Endothelial cell of umbilical vein (primary cell): ENCODE data around the gene CPSF4. TPM values are rescaled to one million over a fixed set of nuclear protein-coding genes. Genes with fewer than 3 reads are reported as not detected.
A peak's percentile ranks its signal among the peaks of the same experiment; 100 is the strongest.

Source experiments
- BruUV-seq: library from RNA; stranded (reverse); fragments of 400-500 nt; replicated peaks from 2 replicates; lab custom pipeline; 2021; lab: Mats Ljungman, UMichigan
- CTCF ChIA-PET: fragments of 300-600, 350-600 bp; sonication (Branson Sonifier 250); formaldehyde crosslinking; loops from one replicate; lab custom pipeline; 2021; ENCODE audit warnings: antibody characterized with exemption, inconsistent platforms; lab: Charles Lee
- POLR2A ChIA-PET: fragments of 300-600, 350-600 bp; sonication (Branson Sonifier 250); formaldehyde crosslinking; loops from one replicate; lab custom pipeline; 2021; ENCODE audit warnings: antibody characterized with exemption, inconsistent platforms; lab: Charles Lee
- DNase-seq: peaks from one replicate; pipeline ENCODE4 v3.0.0-alpha.2; 2011; ENCODE audit warnings: low read depth, low spot score
- FAIRE-seq: peaks from 2 replicates; lab custom pipeline; 2011; peaks lifted over from hg19 to GRCh38; lab: Jason Lieb, UNC
- H2AFZ ChIP-seq: 2 replicates; pipeline ENCODE4 v1.6.0; 2012; ENCODE audit warnings: low read depth, low read length, control low read depth, inconsistent platforms
- H3K27ac ChIP-seq: 2 replicates; pipeline ENCODE4 v1.5.1; 2011; ENCODE audit warnings: low read depth, mild to moderate bottlenecking, control low read depth, low read length, moderate library complexity; ENCODE audit not compliant: insufficient read depth
- H3K27me3 ChIP-seq, 2 experiments: 2 replicates each; pipeline versions ENCODE4 v1.6.0 to v1.6.1; 2011; ENCODE audit warnings: low read length in 2 of 2, mixed read lengths in 1 of 2; ENCODE audit not compliant: control insufficient read depth in 2 of 2, insufficient read depth in 2 of 2
- H3K36me3 ChIP-seq, 2 experiments: 2 replicates in 1 of 2; 3 replicates in 1 of 2; pipeline ENCODE4 v1.5.1; 2011; ENCODE audit warnings: low read length in 2 of 2, mild to moderate bottlenecking in 1 of 2, moderate library complexity in 1 of 2; ENCODE audit not compliant: control insufficient read depth in 2 of 2, insufficient read depth in 2 of 2; ENCODE audit errors: extremely low read depth in 1 of 2
- H3K4me1 ChIP-seq: 3 replicates; pipeline ENCODE4 v1.5.1; 2011; ENCODE audit warnings: mild to moderate bottlenecking, low read length; ENCODE audit not compliant: control insufficient read depth, insufficient read depth; ENCODE audit errors: extremely low read depth
- H3K4me2 ChIP-seq: 2 replicates; pipeline ENCODE4 v1.6.1; 2011; ENCODE audit warnings: low read length, control low read depth, mixed read lengths; ENCODE audit not compliant: insufficient read depth
- H3K4me3 ChIP-seq, 3 experiments: fragments of 200-600 bp in 1 of 3; sonication (generic), shearing (Covaris generic) in 1 of 3; replicated peaks in 1 of 3; 2 replicates each; pipeline ENCODE4 v1.5.1; 2011 to 2016; ENCODE audit warnings: control low read depth in 3 of 3, low read length in 3 of 3, mild to moderate bottlenecking in 2 of 3, inconsistent platforms in 1 of 3, low read depth in 1 of 3, moderate library complexity in 1 of 3; ENCODE audit not compliant: insufficient read depth in 1 of 3
- H3K79me2 ChIP-seq: 2 replicates; pipeline ENCODE4 v1.6.0; 2012; ENCODE audit warnings: low read length, inconsistent platforms; ENCODE audit not compliant: control insufficient read depth, insufficient read depth
- H3K9ac ChIP-seq: replicated peaks from 2 replicates; pipeline ENCODE3; 2011; ENCODE audit warnings: low read length, control low read depth; ENCODE audit not compliant: insufficient read depth; ENCODE audit errors: extremely low read depth
- H3K9me1 ChIP-seq: replicated peaks from 3 replicates; pipeline ENCODE4 v1.6.0; 2011; ENCODE audit warnings: mild to moderate bottlenecking, low read length; ENCODE audit not compliant: control insufficient read depth, insufficient read depth; ENCODE audit errors: extremely low read depth
- H3K9me3 ChIP-seq: replicated peaks from 2 replicates; pipeline ENCODE4 v1.5.1; 2012; ENCODE audit warnings: low read length, inconsistent platforms; ENCODE audit not compliant: control insufficient read depth, insufficient read depth
- H4K20me1 ChIP-seq: replicated peaks from 2 replicates; pipeline ENCODE3; 2011; ENCODE audit warnings: mild to moderate bottlenecking, low read length; ENCODE audit not compliant: control insufficient read depth, insufficient read depth; ENCODE audit errors: extremely low read depth
- EZH2 ChIP-seq: IDR thresholded peaks from 2 replicates; pipeline ENCODE4 v1.6.1; 2012; ENCODE audit warnings: borderline replicate concordance, low read depth, mild to moderate bottlenecking, moderate library complexity, low read length, inconsistent platforms; ENCODE audit not compliant: severe bottlenecking
- FOS ChIP-seq: IDR thresholded peaks from 2 replicates; pipeline ENCODE4 v1.6.1; 2011; ENCODE audit warnings: mild to moderate bottlenecking, low read length, moderate library complexity, borderline replicate concordance; ENCODE audit not compliant: insufficient read depth
- GATA2 ChIP-seq: IDR thresholded peaks from 2 replicates; pipeline ENCODE4 v1.7.0; 2011; ENCODE audit warnings: low read depth, mild to moderate bottlenecking, moderate library complexity, mixed read lengths, low read length; ENCODE audit not compliant: insufficient read length, insufficient read depth
- JUN ChIP-seq: IDR thresholded peaks from 2 replicates; pipeline ENCODE4 v1.6.1; 2011; ENCODE audit warnings: borderline replicate concordance, low read depth; ENCODE audit not compliant: insufficient read length, insufficient read depth
- MAX ChIP-seq: IDR thresholded peaks from 2 replicates; pipeline ENCODE4 v1.6.1; 2011; ENCODE audit not compliant: insufficient read depth, insufficient read length
- MYC ChIP-seq: IDR thresholded peaks from one replicate; pipeline ENCODE4 v1.6.1; 2011; ENCODE audit warnings: mild to moderate bottlenecking, low read depth, low read length
- POLR2A ChIP-seq: IDR thresholded peaks from 2 replicates; pipeline ENCODE4 v1.6.1; 2012; ENCODE audit warnings: low read depth, mild to moderate bottlenecking, control low read depth, low read length
- POLR2AphosphoS5 ChIP-seq: IDR thresholded peaks from 2 replicates; pipeline ENCODE4 v1.6.1; 2012; ENCODE audit warnings: low read depth, mild to moderate bottlenecking, control low read depth, low read length, moderate library complexity; ENCODE audit not compliant: insufficient read depth
- dilution Hi-C: fragments of 300-500 bp; cut with MboI; formaldehyde crosslinking; loops from one replicate; pipeline ENCODE4 v1.15.0; 2019; ENCODE audit warnings: low sequenced_read_pairs; ENCODE audit not compliant: extremely low pct_ligation_motif_present
- intact Hi-C: fragments of 100-400 bp; cut with micrococcal nuclease; formaldehyde crosslinking; loops from one replicate; pipeline ENCODE4 v1.10.0; 2022
- polyA plus RNA-seq, 4 experiments: library from polyadenylated mRNA; depleted of rRNA in 3 of 4; stranded (reverse) in 3 of 4; unstranded in 1 of 4; fragments of >200 nt; gene quantifications; 2 replicates each; pipeline versions ENCODE4 v1.2.1 to v1.2.3, GENCODE V29; 2011 to 2012; ENCODE audit warnings: missing spikeins in 1 of 4
- total RNA-seq: library from RNA; stranded (reverse); gene quantifications from 2 replicates; pipeline ENCODE4 v1.2.3, GENCODE V29; 2021
- TF ChIP-seq, protein P1 (sequence below), 2 donors: IDR thresholded peaks; 1 replicate in 1 of 2; 2 replicates in 1 of 2; pipeline ENCODE4 v1.5.1; 2011; ENCODE audit warnings: low read length in 2 of 2, mild to moderate bottlenecking in 2 of 2, moderate library complexity in 2 of 2, control low read depth in 1 of 2, inconsistent platforms in 1 of 2, low read depth in 1 of 2; ENCODE audit not compliant: insufficient read depth in 1 of 2; ENCODE audit errors: extremely low read depth in 1 of 2

The CPSF4 gene
- total and polyA plus RNA-seq, 2 donors (not counting 3 experiments of a cell fraction or from before 2014, with no cell fraction given): 51.5 to 53.0 TPM

DNA sequence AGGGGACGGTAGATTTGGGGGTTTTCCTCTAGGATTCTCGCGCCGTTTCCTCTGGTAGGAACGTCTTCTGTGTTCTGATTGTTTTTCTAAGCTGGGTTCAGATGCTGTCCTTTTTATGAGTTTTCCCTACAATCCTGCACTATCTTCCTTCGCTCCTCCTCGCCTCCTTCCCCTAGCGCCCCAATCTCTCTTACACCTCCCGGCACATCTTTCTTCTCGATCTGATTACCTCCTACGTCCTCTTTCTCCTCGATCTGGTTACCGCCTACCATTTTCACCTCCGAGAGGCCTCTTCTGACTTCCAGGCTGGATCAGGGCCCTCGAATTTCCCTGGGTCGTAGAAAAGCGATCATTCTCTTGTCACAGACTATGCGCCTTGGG is 29.6 kb upstream of the CPSF4 start:
- dilution Hi-C loops (no loop called here), intact Hi-C loops (no loop called here)
- DNase-seq: no peak
- no peak for FAIRE-seq
- TF ChIP-seq MYC (no peak), POLR2A (no peak), EZH2 (no peak), POLR2AphosphoS5 (no peak), MAX (no peak), GATA2 (no peak), JUN (no peak), FOS (no peak)
- TF ChIP-seq, protein P1, sequence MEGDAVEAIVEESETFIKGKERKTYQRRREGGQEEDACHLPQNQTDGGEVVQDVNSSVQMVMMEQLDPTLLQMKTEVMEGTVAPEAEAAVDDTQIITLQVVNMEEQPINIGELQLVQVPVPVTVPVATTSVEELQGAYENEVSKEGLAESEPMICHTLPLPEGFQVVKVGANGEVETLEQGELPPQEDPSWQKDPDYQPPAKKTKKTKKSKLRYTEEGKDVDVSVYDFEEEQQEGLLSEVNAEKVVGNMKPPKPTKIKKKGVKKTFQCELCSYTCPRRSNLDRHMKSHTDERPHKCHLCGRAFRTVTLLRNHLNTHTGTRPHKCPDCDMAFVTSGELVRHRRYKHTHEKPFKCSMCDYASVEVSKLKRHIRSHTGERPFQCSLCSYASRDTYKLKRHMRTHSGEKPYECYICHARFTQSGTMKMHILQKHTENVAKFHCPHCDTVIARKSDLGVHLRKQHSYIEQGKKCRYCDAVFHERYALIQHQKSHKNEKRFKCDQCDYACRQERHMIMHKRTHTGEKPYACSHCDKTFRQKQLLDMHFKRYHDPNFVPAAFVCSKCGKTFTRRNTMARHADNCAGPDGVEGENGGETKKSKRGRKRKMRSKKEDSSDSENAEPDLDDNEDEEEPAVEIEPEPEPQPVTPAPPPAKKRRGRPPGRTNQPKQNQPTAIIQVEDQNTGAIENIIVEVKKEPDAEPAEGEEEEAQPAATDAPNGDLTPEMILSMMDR (IDR thresholded peaks at IDR 0.05; ENCODE audit: extremely low read depth in 1 of 2, insufficient read depth in 1 of 2, low read depth in 1 of 2, low read length in 2 of 2): no peak
- Histone ChIP-seq H4K20me1 (peaks cover 3% of the 10 kb centered on the region), H3K9me1 (no peaks in the 10 kb centered on the region), H3K27ac (peak overlapping the region; percentile 79), H3K4me3 (peak overlapping the region; percentile 65 to 99 (median 96)), H3K27me3 (no peaks in the 10 kb centered on the region), H3K4me2 (peak overlapping the region; percentile 96), H3K36me3 (peaks cover 6 to 17% of the 10 kb centered on the region in 2 experiments), H3K9ac (peak overlapping the region; percentile 93), H2AFZ (peak overlapping the region; percentile 68), H3K79me2 (peaks cover 64% of the 10 kb centered on the region), H3K4me1 (peaks cover 21% of the 10 kb centered on the region), H3K9me3 (no peaks in the 10 kb centered on the region)
- POLR2A ChIA-PET: interaction anchor here (0.8 to 2.0 kb wide), 4 partner anchors 9 to 63 kb away, joined by 4 to 12 read pairs (median 5); no protein-coding TSS in a partner anchor
- CTCF ChIA-PET: interaction anchor here (0.9 to 1.3 kb wide), 8 partner anchors 8 to 207 kb away, joined by 3 to 6 read pairs (median 4); partner anchors contain the start of genes ARPC1B and ZSCAN25
- TSS peak; percentile 59 for BruUV-seq
